ENCODE data around the gene ADORA1.

Gene ADORA1

GRCh38 chr1:203124546-203125317, 2.8 kb upstream of the ADORA1 start:
- no peak overlapping the region for H2BK12ac ChIP-seq (ENCODE audit: low read length)
- H2BK120ac ChIP-seq (ENCODE audit: low read depth, low read length), result no peak overlapping the region
- H3K9me3 ChIP-seq (replicated peaks in 1 of 2; ENCODE audit: control insufficient read depth in 2 of 2, insufficient read depth in 1 of 2, low read depth in 1 of 2, low read length in 2 of 2), result no peaks in the 10 kb centered on the region
- DNase-seq (ENCODE audit: low spot score), result no peak
- no peak overlapping the region for H3K4me2 ChIP-seq (ENCODE audit: insufficient read depth, low read length, poor library complexity, severe bottlenecking)
- no peak overlapping the region for H3K18ac ChIP-seq (ENCODE audit: low read length)
- H2BK5ac ChIP-seq (ENCODE audit: low read length), result no peak overlapping the region
- no peaks in the 10 kb centered on the region for H3K79me1 ChIP-seq (ENCODE audit: low read depth, low read length)
- no peak overlapping the region for H3K27ac ChIP-seq (replicated peaks; ENCODE audit: low read length)
- H3K4me1 ChIP-seq (ENCODE audit: control insufficient read depth in 2 of 2, insufficient read depth in 1 of 2, low read depth in 1 of 2, low read length in 2 of 2), result peaks cover 9 to 22% of the 10 kb centered on the region in 2 donors
- H3K4me3 ChIP-seq (ENCODE audit: low read length in 2 of 2), result no peak overlapping the region
- H4K91ac ChIP-seq (ENCODE audit: low read depth, low read length, poor library complexity), result no peak overlapping the region
- no peak overlapping the region for H3K23ac ChIP-seq (ENCODE audit: low read depth, low read length, poor library complexity)
- no peak overlapping the region for H4K8ac ChIP-seq (ENCODE audit: low read depth, low read length)
- no peak overlapping the region for H2AFZ ChIP-seq (ENCODE audit: low read length)
- H3K14ac ChIP-seq (ENCODE audit: low read length), result no peak overlapping the region
- no peak overlapping the region for H2BK15ac ChIP-seq (ENCODE audit: low read length)
- no peaks in the 10 kb centered on the region for H3K36me3 ChIP-seq (replicated peaks in 1 of 2; ENCODE audit: control insufficient read depth in 2 of 2, insufficient read depth in 2 of 2, low read length in 2 of 2)
- no peak overlapping the region for H3K4ac ChIP-seq (ENCODE audit: low read length)
- H3K9ac ChIP-seq (ENCODE audit: low read depth, low read length, poor library complexity), result no peak overlapping the region
- WGBS, 2 donors (ENCODE audit: extremely low coverage in 2 of 2, insufficient read length in 2 of 2, insufficient replicate concordance in 1 of 2), result no CpG with 5 or more reads among the region's 5 CpGs
- peaks cover 0 to 63% (median 15%) of the 10 kb centered on the region in 3 experiments for H3K27me3 ChIP-seq (ENCODE audit: control insufficient read depth in 3 of 3, insufficient read depth in 3 of 3, low read depth in 1 of 3, low read length in 3 of 3)
- H2AK5ac ChIP-seq (ENCODE audit: low read depth, low read length), result no peak overlapping the region

GRCh38 chr1:203126151-203126865, 1.2 kb upstream of the ADORA1 start:
- Histone ChIP-seq H3K4me3 (ENCODE audit: low read length in 2 of 2) (no peak overlapping the region), H3K27ac (replicated peaks; ENCODE audit: low read length) (no peak overlapping the region), H3K23ac (ENCODE audit: low read depth, low read length, poor library complexity) (no peak overlapping the region), H3K4me2 (ENCODE audit: insufficient read depth, low read length, poor library complexity, severe bottlenecking) (no peak overlapping the region), H3K36me3 (replicated peaks in 1 of 2; ENCODE audit: control insufficient read depth in 2 of 2, insufficient read depth in 2 of 2, low read length in 2 of 2) (no peaks in the 10 kb centered on the region), H2AK5ac (ENCODE audit: low read depth, low read length) (peak overlapping the region; percentile 7), H2AFZ (ENCODE audit: low read length) (peak overlapping the region; percentile 26), H3K27me3 (ENCODE audit: control insufficient read depth in 3 of 3, insufficient read depth in 3 of 3, low read depth in 1 of 3, low read length in 3 of 3) (peaks cover 0 to 65% (median 15%) of the 10 kb centered on the region in 3 experiments), H3K9me3 (replicated peaks in 1 of 2; ENCODE audit: control insufficient read depth in 2 of 2, insufficient read depth in 1 of 2, low read depth in 1 of 2, low read length in 2 of 2) (no peaks in the 10 kb centered on the region), H3K4ac (ENCODE audit: low read length) (no peak overlapping the region), H3K9ac (ENCODE audit: low read depth, low read length, poor library complexity) (no peak overlapping the region), H3K14ac (ENCODE audit: low read length) (no peak overlapping the region), H2BK15ac (ENCODE audit: low read length) (peak overlapping the region; percentile 29), H2BK5ac (ENCODE audit: low read length) (no peak overlapping the region), H4K8ac (ENCODE audit: low read depth, low read length) (peak overlapping the region; percentile 3), H3K4me1 (ENCODE audit: control insufficient read depth in 2 of 2, insufficient read depth in 1 of 2, low read depth in 1 of 2, low read length in 2 of 2) (peaks cover 9 to 22% of the 10 kb centered on the region in 2 donors), H2BK120ac (ENCODE audit: low read depth, low read length) (no peak overlapping the region), H3K79me1 (ENCODE audit: low read depth, low read length) (no peaks in the 10 kb centered on the region), H3K18ac (ENCODE audit: low read length) (peak overlapping the region; percentile 48), H2BK12ac (ENCODE audit: low read length) (no peak overlapping the region), H4K91ac (ENCODE audit: low read depth, low read length, poor library complexity) (no peak overlapping the region)
- peak; percentile 18 for DNase-seq (ENCODE audit: low spot score)
- WGBS, 2 donors (ENCODE audit: extremely low coverage in 2 of 2, insufficient read length in 2 of 2, insufficient replicate concordance in 1 of 2), result no CpG with 5 or more reads among the region's 8 CpGs

- no peak overlapping the region for H3K14ac ChIP-seq (ENCODE audit: low read length)
- peaks cover 9 to 22% of the 10 kb centered on the region in 2 donors for H3K4me1 ChIP-seq (ENCODE audit: control insufficient read depth in 2 of 2, insufficient read depth in 1 of 2, low read depth in 1 of 2, low read length in 2 of 2)
- no peak overlapping the region for H3K4ac ChIP-seq (ENCODE audit: low read length)
- no peak for DNase-seq (ENCODE audit: low spot score)
- H3K36me3 ChIP-seq (replicated peaks in 1 of 2; ENCODE audit: control insufficient read depth in 2 of 2, insufficient read depth in 2 of 2, low read length in 2 of 2), result no peaks in the 10 kb centered on the region
- peak overlapping the region; percentile 79 for H3K4me2 ChIP-seq (ENCODE audit: insufficient read depth, low read length, poor library complexity, severe bottlenecking)
- H3K27ac ChIP-seq (replicated peaks; ENCODE audit: low read length), result no peak overlapping the region
- H2AFZ ChIP-seq (ENCODE audit: low read length), result peak overlapping the region; percentile 97
- no peak overlapping the region for H4K91ac ChIP-seq (ENCODE audit: low read depth, low read length, poor library complexity)
- H3K23ac ChIP-seq (ENCODE audit: low read depth, low read length, poor library complexity), result no peak overlapping the region
- no peak overlapping the region for H2BK12ac ChIP-seq (ENCODE audit: low read length)
- peaks cover 0 to 63% (median 15%) of the 10 kb centered on the region in 3 experiments for H3K27me3 ChIP-seq (ENCODE audit: control insufficient read depth in 3 of 3, insufficient read depth in 3 of 3, low read depth in 1 of 3, low read length in 3 of 3)
- H3K18ac ChIP-seq (ENCODE audit: low read length), result peak overlapping the region; percentile 86
- peak overlapping the region; percentile 7 for H2AK5ac ChIP-seq (ENCODE audit: low read depth, low read length)
- peak overlapping the region; percentile 62 for H2BK120ac ChIP-seq (ENCODE audit: low read depth, low read length)
- H3K79me1 ChIP-seq (ENCODE audit: low read depth, low read length), result no peaks in the 10 kb centered on the region
- H3K9ac ChIP-seq (ENCODE audit: low read depth, low read length, poor library complexity), result peak overlapping the region; percentile 45
- H2BK5ac ChIP-seq (ENCODE audit: low read length), result no peak overlapping the region
- peak overlapping the region; percentile 29 for H2BK15ac ChIP-seq (ENCODE audit: low read length)
- no peaks in the 10 kb centered on the region for H3K9me3 ChIP-seq (replicated peaks in 1 of 2; ENCODE audit: control insufficient read depth in 2 of 2, insufficient read depth in 1 of 2, low read depth in 1 of 2, low read length in 2 of 2)
- peak overlapping the region; percentile 41 to 43 for H3K4me3 ChIP-seq (ENCODE audit: low read length in 2 of 2)
- H4K8ac ChIP-seq (ENCODE audit: low read depth, low read length), result peak overlapping the region; percentile 3
- no CpG with 5 or more reads among the region's 12 CpGs for WGBS, 2 donors (ENCODE audit: extremely low coverage in 2 of 2, insufficient read length in 2 of 2, insufficient replicate concordance in 1 of 2)
Observed at GRCh38 chr1:203126866-203127665, 460 bp upstream of the ADORA1 start.

Measured in neuronal stem cell (in vitro differentiated cells).